Mesenchymal stem cell (in vitro differentiated cells and primary cell): ENCODE measurements around the gene DPH7.
A peak's percentile ranks its signal among the peaks of the same experiment; 100 is the strongest.

ENCODE experiments used
- DNase-seq: peaks from one replicate; pipeline ENCODE4 v3.0.0-alpha.2; 2013
- H2AFZ ChIP-seq: one replicate; pipeline ENCODE4 v1.6.1; 2013; ENCODE audit warnings: low read depth, mild to moderate bottlenecking, control low read depth, inconsistent platforms, low read length, moderate library complexity
- H2AK5ac ChIP-seq: 2 replicates; pipeline ENCODE4 v1.6.1; 2013; ENCODE audit warnings: low read length, moderate library complexity, mild to moderate bottlenecking, inconsistent platforms; ENCODE audit not compliant: severe bottlenecking
- H2BK120ac ChIP-seq: one replicate; pipeline ENCODE4 v1.6.1; 2013; ENCODE audit warnings: low read depth, mild to moderate bottlenecking, inconsistent platforms, low read length, moderate library complexity
- H2BK12ac ChIP-seq, 2 experiments: one replicate each; pipeline ENCODE4 v1.6.1; 2013; ENCODE audit warnings: inconsistent platforms in 2 of 2, low read length in 2 of 2, mild to moderate bottlenecking in 2 of 2, moderate library complexity in 2 of 2, control low read depth in 1 of 2
- H2BK15ac ChIP-seq: one replicate; pipeline ENCODE4 v1.6.1; 2013; ENCODE audit warnings: mild to moderate bottlenecking, low read depth, inconsistent platforms; ENCODE audit not compliant: poor library complexity, severe bottlenecking
- H2BK5ac ChIP-seq: 2 replicates; pipeline ENCODE4 v1.6.1; 2013; ENCODE audit warnings: low read depth, mild to moderate bottlenecking, low read length, control low read depth, inconsistent platforms; ENCODE audit not compliant: poor library complexity, severe bottlenecking
- H3K14ac ChIP-seq, 2 experiments: one replicate each; pipeline ENCODE4 v1.6.1; 2013; ENCODE audit warnings: inconsistent platforms in 2 of 2, low read length in 2 of 2, control low read depth in 1 of 2, mild to moderate bottlenecking in 1 of 2, moderate library complexity in 1 of 2
- H3K18ac ChIP-seq, 2 experiments: one replicate each; pipeline ENCODE4 v1.6.1; 2013; ENCODE audit warnings: inconsistent platforms in 2 of 2, low read length in 2 of 2, control low read depth in 1 of 2, low read depth in 1 of 2, mild to moderate bottlenecking in 1 of 2
- H3K23ac ChIP-seq, 2 experiments: one replicate each; pipeline ENCODE4 v1.6.1; 2013; ENCODE audit warnings: inconsistent platforms in 2 of 2, low read length in 2 of 2, mild to moderate bottlenecking in 2 of 2, moderate library complexity in 2 of 2, control low read depth in 1 of 2
- H3K27ac ChIP-seq: 2 replicates; pipeline ENCODE4 v1.5.1; 2013; ENCODE audit warnings: mild to moderate bottlenecking, moderate library complexity, low read length, control low read depth, inconsistent platforms; ENCODE audit not compliant: poor library complexity, severe bottlenecking
- H3K27me3 ChIP-seq, 2 experiments: 2 replicates each; pipeline versions ENCODE4 v1.6.1 to v1.7.0; 2013; ENCODE audit warnings: low read length in 2 of 2, mild to moderate bottlenecking in 2 of 2, moderate library complexity in 2 of 2, control low read depth in 1 of 2, inconsistent platforms in 1 of 2; ENCODE audit not compliant: control insufficient read depth in 1 of 2, insufficient read depth in 1 of 2
- H3K36me3 ChIP-seq, 2 experiments: 2 replicates each; pipeline versions ENCODE4 v1.6.1 to v1.7.0; 2013; ENCODE audit warnings: low read length in 2 of 2, control low read depth in 1 of 2, inconsistent platforms in 1 of 2, low read depth in 1 of 2, mild to moderate bottlenecking in 1 of 2; ENCODE audit not compliant: insufficient read depth in 2 of 2, control insufficient read depth in 1 of 2
- H3K4ac ChIP-seq, 2 experiments: one replicate each; pipeline ENCODE4 v1.6.1; 2013; ENCODE audit warnings: inconsistent platforms in 2 of 2, low read length in 2 of 2, mild to moderate bottlenecking in 2 of 2, moderate library complexity in 2 of 2, control low read depth in 1 of 2, low read depth in 1 of 2
- H3K4me1 ChIP-seq: 2 replicates; pipeline ENCODE4 v1.6.1; 2013; ENCODE audit warnings: low read depth, low read length, control low read depth; ENCODE audit not compliant: control insufficient read depth, insufficient read depth
- H3K4me2 ChIP-seq: 2 replicates; pipeline ENCODE4 v1.6.1; 2013; ENCODE audit warnings: low read length, mild to moderate bottlenecking, inconsistent platforms; ENCODE audit not compliant: poor library complexity, severe bottlenecking
- H3K4me3 ChIP-seq, 2 experiments: 2 replicates each; pipeline versions ENCODE4 v1.5.1 to v1.7.0; 2013; ENCODE audit warnings: low read length in 2 of 2, mild to moderate bottlenecking in 2 of 2, control low read depth in 1 of 2, low read depth in 1 of 2; ENCODE audit not compliant: insufficient read depth in 1 of 2
- H3K79me1 ChIP-seq: replicated peaks from 2 replicates; pipeline ENCODE4 v1.6.1; 2013; ENCODE audit warnings: mild to moderate bottlenecking, control low read depth, low read length, inconsistent platforms; ENCODE audit not compliant: poor library complexity, severe bottlenecking
- H3K9ac ChIP-seq: 2 replicates; pipeline ENCODE4 v1.7.0; 2013; ENCODE audit warnings: mild to moderate bottlenecking, low read length, moderate library complexity
- H3K9me3 ChIP-seq: 2 replicates; pipeline ENCODE4 v1.7.0; 2013; ENCODE audit warnings: mild to moderate bottlenecking, low read length; ENCODE audit not compliant: control insufficient read depth
- H4K8ac ChIP-seq: one replicate; pipeline ENCODE4 v1.6.1; 2013; ENCODE audit warnings: inconsistent platforms, mild to moderate bottlenecking, low read length, moderate library complexity
- H4K91ac ChIP-seq: one replicate; pipeline ENCODE4 v1.6.1; 2013; ENCODE audit warnings: mild to moderate bottlenecking, low read length, inconsistent platforms
- WGBS: methylation state at CpG from one replicate; pipeline ENCODE4 v1.1.7; 2013; ENCODE audit warnings: mixed read lengths; 5-methylcytosine and 5-hydroxymethylcytosine counted together

The DPH7 gene

DNA sequence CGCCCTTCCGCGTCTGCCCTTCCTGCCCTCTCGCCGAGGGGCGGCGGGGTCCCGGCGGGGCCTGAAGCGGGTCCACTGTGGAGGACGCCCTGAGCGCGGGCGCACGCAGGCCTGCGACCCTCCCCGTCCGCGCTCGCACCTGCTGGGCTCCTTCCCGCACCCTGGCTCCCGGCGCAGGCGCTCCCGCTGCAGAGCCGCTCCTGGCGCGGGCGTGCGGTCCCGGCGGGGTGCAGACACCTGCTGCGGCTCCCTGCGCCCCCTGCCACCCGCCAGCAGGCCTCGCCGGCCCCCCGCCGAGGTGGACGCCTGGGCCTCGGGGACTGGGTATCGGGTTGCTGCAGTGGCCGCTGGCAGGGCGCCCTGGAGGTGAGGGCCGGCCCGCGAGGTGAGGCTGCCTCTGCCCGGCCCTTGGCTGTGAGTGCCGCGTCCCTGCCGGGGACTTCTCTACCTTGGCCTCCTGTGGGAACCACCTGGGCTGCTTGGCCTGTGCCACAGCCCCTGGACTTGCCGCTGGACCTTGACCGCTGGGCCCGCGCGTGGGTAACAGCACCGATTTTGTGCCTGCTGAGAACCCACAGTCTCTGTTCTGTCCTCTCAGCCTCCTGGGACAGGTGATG lies 27.4 kb upstream of the DPH7 start:
- Histone ChIP-seq H2AK5ac (no peak overlapping the region), H3K23ac (peak overlapping the region in 1 of 2 experiments; percentile 89), H3K18ac (peak overlapping the region; percentile 80 to 81), H3K4me2 (peak overlapping the region; percentile 99), H3K9me3 (no peaks in the 10 kb centered on the region), H2AFZ (peak overlapping the region; percentile 75), H3K4ac (peak overlapping the region in 1 of 2 experiments; percentile 94), H4K8ac (peak overlapping the region; percentile 38), H3K79me1 (peaks cover 17% of the 10 kb centered on the region), H3K27me3 (no peaks in the 10 kb centered on the region), H3K4me3 (peak overlapping the region; percentile 82 to 83), H2BK12ac (peak overlapping the region in 1 of 2 experiments; percentile 54), H3K36me3 (peaks cover 0 to 7% of the 10 kb centered on the region in 2 experiments), H4K91ac (peak overlapping the region; percentile 47), H2BK120ac (peak overlapping the region; percentile 9), H3K9ac (peak overlapping the region; percentile 78), H3K4me1 (peaks cover 29% of the 10 kb centered on the region), H2BK5ac (no peak overlapping the region), H3K14ac (peak overlapping the region in 1 of 2 experiments; percentile 96), H2BK15ac (peak overlapping the region; percentile 15), H3K27ac (no peak overlapping the region)
- WGBS: 9% methylated on average over 48 of the region's 57 CpGs
- no peak for DNase-seq

- Histone ChIP-seq H2AFZ (peak within 1 kb of the TSS; percentile 75), H4K8ac (peak within 1 kb of the TSS; percentile 89), H3K14ac (peak within 1 kb of the TSS in 1 of 2 experiments; percentile 96), H2AK5ac (no peak within 1 kb of the TSS), H3K4me1 (peaks cover 25% of the 10 kb centered on the region), H2BK5ac (no peak within 1 kb of the TSS), H3K4ac (peak within 1 kb of the TSS in 1 of 2 experiments; percentile 94), H3K79me1 (peaks cover 17% of the 10 kb centered on the region), H3K23ac (peak within 1 kb of the TSS in 1 of 2 experiments; percentile 100), H3K27me3 (no peaks in the 10 kb centered on the region), H3K36me3 (peaks cover 0 to 7% of the 10 kb centered on the region in 2 experiments), H2BK15ac (peak within 1 kb of the TSS; percentile 15), H3K9me3 (no peaks in the 10 kb centered on the region), H2BK12ac (peak within 1 kb of the TSS in 1 of 2 experiments; percentile 82), H3K18ac (peak within 1 kb of the TSS; percentile 80 to 81), H3K9ac (peak within 1 kb of the TSS; percentile 78), H3K4me2 (peak within 1 kb of the TSS; percentile 99), H4K91ac (peak within 1 kb of the TSS; percentile 64), H3K27ac (no peak within 1 kb of the TSS), H2BK120ac (peak within 1 kb of the TSS; percentile 9), H3K4me3 (peak within 1 kb of the TSS; percentile 82 to 83)
- WGBS: 1% methylated on average over 44 of the region's 111 CpGs
- DNase-seq: peak; percentile 91
These were observed 26.6 kb upstream of the DPH7 start, which contains the start of gene ARRDC1 for GRCh38 chr9:137605121-137606004. ARRDC1 (plus strand) TSS chr9:137605686; CDS start chr9:137605718, 32 bp downstream.

DNA sequence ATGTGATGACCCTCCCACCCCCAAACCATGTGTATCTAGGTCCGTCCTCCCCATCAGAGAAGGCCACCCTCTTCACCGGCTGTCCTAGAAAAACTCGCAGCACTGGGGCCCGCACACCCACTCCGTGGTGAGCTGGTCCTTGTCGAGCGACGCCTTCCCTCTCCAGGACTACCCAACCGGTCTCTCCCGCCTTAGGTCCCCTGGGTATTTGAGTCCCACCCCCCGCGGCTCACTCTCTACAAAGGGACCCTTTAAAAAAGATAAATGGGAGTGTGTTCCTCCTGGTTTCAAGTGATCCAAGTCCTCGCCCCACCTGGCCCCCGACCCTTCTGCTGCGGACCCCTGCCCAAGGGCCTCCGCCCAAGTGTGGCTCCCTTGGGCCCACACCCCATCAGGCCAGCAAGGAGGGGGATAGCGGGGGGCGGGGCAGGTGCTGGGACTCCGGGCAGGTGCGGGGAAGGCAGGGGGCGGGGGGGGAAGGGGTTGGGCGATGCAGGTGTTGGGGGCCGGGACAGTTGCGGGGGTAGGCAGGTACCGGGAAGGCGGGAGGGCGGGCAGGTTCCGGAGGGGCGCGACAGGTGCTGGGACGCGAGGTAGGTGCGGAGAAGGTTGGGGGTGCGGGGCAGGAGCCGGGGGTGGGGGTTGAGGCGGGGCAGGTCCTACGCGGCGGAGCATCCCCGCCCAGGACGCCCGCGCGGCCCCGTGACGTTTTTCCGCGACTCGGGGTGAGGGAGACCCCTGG lies 25.8 kb upstream of the DPH7 start:
- Histone ChIP-seq H4K8ac (peak overlapping the region; percentile 82), H3K4me2 (peak overlapping the region; percentile 52), H3K27me3 (no peaks in the 10 kb centered on the region), H3K18ac (peak overlapping the region in 1 of 2 experiments; percentile 22), H2BK120ac (no peak overlapping the region), H3K9ac (no peak overlapping the region), H2BK15ac (no peak overlapping the region), H3K79me1 (peaks cover 17% of the 10 kb centered on the region), H3K4me3 (peak overlapping the region in 1 of 2 experiments; percentile 63), H4K91ac (peak overlapping the region; percentile 21), H2BK12ac (no peak overlapping the region), H3K14ac (no peak overlapping the region), H2AK5ac (no peak overlapping the region), H3K4me1 (peaks cover 25% of the 10 kb centered on the region), H3K4ac (no peak overlapping the region), H3K27ac (no peak overlapping the region), H2BK5ac (no peak overlapping the region), H3K9me3 (no peaks in the 10 kb centered on the region), H2AFZ (no peak overlapping the region), H3K23ac (no peak overlapping the region), H3K36me3 (peaks cover 0 to 7% of the 10 kb centered on the region in 2 experiments)
- WGBS: 35% methylated on average over 22 of the region's 49 CpGs
- no peak for DNase-seq
